NCI-H1436 treated with DMSO at 0.1 percent for 48 hours (cell line): ENCODE measurements around the gene VIT.

Experiments
- DNase-seq: peaks from one replicate; lab custom pipeline; 2025; lab: John Stamatoyannopoulos, UW

Gene VIT

GRCh38 chr2:36711741-36712314 lies 15.3 kb downstream of the VIT start:
- DNase-seq, result no peak

- no peak for DNase-seq
Measured at GRCh38 chr2:36713310-36713709, 16.8 kb downstream of the VIT start.

GRCh38 chr2:36716111-36716510 lies 19.6 kb downstream of the VIT start:
- DNase-seq, result no peak

- DNase-seq, result no peak
Measured at GRCh38 chr2:36717603-36718266, 21.2 kb downstream of the VIT start.

GRCh38 chr2:36727550-36727949 lies 31.0 kb downstream of the VIT start:
- DNase-seq, result no peak

GRCh38 chr2:36729067-36729466 lies 32.6 kb downstream of the VIT start:
- DNase-seq, result no peak

- DNase-seq, result no peak
Measured at GRCh38 chr2:36731941-36732672, 35.6 kb downstream of the VIT start.

GRCh38 chr2:36732673-36733036 lies 36.1 kb downstream of the VIT start:
- no peak for DNase-seq

- no peak for DNase-seq
Measured at GRCh38 chr2:36733215-36733614, 36.7 kb downstream of the VIT start.

- no peak for DNase-seq
Measured at GRCh38 chr2:36734304-36734703, 37.8 kb downstream of the VIT start.

- no peak for DNase-seq
Measured at GRCh38 chr2:36737131-36737750, 40.7 kb downstream of the VIT start.

GRCh38 chr2:36740061-36740460 lies 43.6 kb downstream of the VIT start:
- DNase-seq, result no peak

- no peak for DNase-seq
Measured at GRCh38 chr2:36741188-36741837, 44.8 kb downstream of the VIT start.

- DNase-seq, result no peak
Measured at GRCh38 chr2:36743954-36744353, 47.4 kb downstream of the VIT start.

GRCh38 chr2:36748166-36748565 lies 51.7 kb downstream of the VIT start:
- no peak for DNase-seq

- DNase-seq, result no peak
Measured at GRCh38 chr2:36750101-36750500, 53.6 kb downstream of the VIT start.

GRCh38 chr2:36753706-36754221 lies 57.3 kb downstream of the VIT start:
- DNase-seq, result no peak

- DNase-seq, result no peak
Measured at GRCh38 chr2:36754578-36754977, 58.1 kb downstream of the VIT start.

- DNase-seq, result no peak
Measured at GRCh38 chr2:36756438-36756837, 59.9 kb downstream of the VIT start.

GRCh38 chr2:36762764-36763490 lies 66.4 kb downstream of the VIT start:
- DNase-seq, result no peak

GRCh38 chr2:36769106-36769505 lies 72.6 kb downstream of the VIT start:
- DNase-seq, result no peak
